OCI-M1 (cell line): Measurements from ENCODE around the gene RRN3.
A peak's percentile ranks its signal among the peaks of the same experiment; 100 is the strongest.
"Not testable (repeated sequence)": the region's sequence is repeated elsewhere in the genome, so short reads cannot be mapped to it uniquely, and the experiment has no call there.

Source experiments
- DNase-seq: peaks from one replicate; lab custom pipeline; 2025; lab: John Stamatoyannopoulos, UW

RRN3 gene, protein sequence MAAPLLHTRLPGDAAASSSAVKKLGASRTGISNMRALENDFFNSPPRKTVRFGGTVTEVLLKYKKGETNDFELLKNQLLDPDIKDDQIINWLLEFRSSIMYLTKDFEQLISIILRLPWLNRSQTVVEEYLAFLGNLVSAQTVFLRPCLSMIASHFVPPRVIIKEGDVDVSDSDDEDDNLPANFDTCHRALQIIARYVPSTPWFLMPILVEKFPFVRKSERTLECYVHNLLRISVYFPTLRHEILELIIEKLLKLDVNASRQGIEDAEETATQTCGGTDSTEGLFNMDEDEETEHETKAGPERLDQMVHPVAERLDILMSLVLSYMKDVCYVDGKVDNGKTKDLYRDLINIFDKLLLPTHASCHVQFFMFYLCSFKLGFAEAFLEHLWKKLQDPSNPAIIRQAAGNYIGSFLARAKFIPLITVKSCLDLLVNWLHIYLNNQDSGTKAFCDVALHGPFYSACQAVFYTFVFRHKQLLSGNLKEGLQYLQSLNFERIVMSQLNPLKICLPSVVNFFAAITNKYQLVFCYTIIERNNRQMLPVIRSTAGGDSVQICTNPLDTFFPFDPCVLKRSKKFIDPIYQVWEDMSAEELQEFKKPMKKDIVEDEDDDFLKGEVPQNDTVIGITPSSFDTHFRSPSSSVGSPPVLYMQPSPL

DNA sequence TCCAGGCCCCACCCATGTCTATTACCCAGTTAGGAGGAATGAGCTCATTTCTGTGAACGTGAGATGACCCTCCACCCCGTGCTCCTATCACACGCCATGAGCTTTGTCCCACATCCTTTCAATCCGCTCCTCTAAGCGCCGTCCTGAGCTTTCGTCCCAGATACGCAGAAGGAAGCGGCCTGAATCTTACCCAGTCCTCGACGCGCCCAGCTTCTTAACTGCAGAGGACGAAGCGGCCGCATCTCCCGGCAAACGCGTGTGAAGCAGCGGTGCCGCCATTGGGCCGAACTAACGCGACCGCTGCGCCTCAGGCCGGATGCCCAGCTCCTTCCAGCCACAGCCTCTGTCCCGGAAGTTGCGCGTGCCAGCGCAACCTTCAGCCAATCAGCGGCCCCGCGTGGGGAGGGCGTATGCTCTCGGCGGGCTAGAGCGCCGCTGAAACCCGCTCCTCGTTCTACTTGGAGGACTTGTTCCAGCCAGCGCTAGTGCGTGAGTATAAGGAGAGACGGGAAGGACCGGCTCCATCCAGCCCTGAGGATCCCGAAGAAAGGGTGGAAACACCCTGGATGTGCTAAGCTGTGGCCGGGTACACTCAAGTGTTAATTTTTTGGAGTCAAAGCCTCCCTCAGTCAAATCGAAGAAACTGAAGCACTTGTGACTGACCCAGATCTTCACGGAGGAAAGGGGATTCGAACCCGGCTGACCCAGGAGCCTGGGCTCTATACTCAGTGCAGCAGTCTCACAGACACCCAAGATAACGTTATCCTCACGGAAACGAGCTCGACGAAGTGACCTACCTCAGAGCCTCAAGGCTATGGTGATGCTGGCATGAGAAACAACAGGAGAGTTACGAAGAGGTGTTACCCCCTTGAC is at the start of gene RRN3:
TSS of gene RRN3 (minus strand) at position 318 of the 873 bp plus-strand sequence. CDS start at position 279, 39 bp downstream.
- peak; percentile 96 for DNase-seq

DNA sequence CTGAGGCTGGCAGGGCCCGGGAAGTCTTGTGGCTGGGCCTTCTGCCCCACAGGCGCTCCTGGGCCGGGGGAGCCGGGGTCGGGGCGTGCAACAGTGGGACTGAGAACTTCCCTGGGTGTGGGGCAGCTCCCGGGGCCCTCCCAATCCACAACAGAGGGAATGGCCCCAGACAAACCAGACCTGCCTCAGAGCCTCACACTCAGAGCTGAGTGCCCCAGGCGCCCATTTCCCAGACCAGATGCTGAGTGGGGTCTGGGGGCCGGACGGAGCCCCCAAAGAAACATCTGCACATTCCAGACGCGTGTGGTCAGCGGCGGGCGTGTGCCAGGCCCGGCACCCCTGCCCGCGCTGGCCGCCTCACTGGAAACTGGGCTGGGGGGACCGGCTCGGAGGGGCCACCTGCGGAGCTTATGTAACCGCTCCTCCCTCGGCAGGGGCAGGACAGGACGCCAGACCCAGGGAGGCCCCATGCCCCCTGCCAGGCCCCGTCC is 49.6 kb upstream of the RRN3 start:
- not testable (repeated sequence) for DNase-seq

DNA sequence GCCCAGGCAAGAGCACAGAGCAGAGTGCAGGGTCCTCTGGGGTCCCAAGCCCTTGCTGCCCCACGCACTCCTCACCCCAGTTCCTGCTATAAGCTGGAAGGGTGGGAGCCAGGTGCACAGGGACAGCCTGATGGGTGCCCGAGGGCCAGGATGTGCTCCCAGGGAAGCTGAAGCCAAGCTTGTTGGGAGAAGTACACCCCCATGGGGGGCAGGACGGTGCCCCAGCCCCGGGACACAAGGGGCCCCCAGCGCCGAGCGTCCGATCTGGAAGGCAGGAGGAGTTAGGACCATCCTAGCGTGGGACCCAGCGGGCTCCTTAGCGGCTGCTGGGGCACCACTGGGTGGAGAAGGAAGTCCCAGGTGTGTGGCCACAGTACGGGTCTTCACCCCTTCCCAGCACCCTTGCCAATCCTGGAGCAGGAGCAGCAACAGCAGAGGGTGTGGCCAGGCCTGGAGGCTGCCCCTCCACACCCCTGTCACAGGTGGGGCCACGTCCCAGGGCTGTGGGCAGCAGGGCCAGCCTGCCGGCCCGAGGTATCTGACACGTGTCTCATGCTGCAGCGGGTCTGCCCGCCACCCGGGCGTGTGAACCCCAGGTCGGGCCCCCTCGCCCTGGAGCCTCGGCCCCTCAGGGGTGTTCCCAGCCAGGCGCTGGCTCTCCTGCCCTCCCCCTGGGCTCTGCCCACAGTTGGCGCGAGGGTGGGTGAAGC is 49.0 kb upstream of the RRN3 start:
- DNase-seq, result not testable (repeated sequence)

DNA sequence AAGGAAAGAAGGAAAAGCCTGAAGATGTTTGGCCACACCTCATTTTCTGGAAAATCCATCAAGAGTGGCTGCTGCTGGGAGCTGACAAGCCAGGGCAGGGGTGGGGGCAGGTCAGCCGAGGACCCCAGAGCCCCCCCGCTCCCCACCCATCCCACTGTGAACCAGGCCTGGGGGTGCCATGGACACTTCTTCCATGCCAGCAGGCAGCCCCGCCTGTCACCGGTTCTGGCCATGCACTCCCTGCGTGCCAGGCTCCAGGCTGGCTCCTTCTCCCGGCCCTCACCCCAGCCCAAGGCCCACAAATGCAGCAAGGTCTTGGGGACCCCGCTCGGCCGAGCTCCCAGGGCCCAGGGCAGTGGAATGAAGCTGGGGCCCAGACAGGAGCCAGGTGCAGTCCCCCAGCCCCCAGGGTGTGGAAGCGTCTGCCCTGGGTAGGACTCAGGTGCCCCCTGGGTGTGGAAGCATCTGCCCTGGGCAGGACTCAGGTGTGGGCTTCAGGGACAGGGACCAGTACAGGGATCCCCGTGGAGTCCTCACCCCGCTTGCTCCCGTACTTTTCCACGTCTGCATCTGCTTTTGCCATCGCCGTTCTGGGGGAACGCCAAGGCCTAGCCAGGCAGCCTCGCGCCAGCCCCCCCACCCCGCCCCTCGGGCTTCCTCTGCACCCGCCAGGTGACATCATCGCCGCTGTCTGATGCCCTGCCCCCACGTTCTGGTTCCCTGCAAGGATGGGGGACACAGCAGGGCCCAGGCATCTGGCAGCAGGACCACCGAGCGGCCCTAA is 48.2 kb upstream of the RRN3 start:
- DNase-seq, result not testable (repeated sequence)

DNA sequence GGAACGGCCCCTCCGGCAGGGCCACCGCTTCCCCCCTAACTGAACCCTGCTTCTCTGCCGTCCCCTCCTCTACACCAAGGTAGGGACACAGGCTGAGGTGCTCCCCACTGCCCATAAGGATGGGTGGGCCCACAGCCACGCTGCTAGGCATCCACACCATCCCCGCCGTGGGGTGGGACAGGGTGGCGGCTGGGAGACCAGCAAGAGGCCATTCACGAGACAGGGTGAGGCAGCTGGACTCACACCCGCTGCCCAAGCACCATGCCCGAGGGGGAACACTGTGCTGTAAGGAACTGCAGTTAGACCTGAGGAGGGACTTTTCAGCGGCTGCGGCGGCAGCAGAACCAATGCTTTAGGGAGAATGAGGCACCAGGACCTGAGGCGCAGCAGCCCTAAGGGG is 47.5 kb upstream of the RRN3 start:
- no peak for DNase-seq

DNA sequence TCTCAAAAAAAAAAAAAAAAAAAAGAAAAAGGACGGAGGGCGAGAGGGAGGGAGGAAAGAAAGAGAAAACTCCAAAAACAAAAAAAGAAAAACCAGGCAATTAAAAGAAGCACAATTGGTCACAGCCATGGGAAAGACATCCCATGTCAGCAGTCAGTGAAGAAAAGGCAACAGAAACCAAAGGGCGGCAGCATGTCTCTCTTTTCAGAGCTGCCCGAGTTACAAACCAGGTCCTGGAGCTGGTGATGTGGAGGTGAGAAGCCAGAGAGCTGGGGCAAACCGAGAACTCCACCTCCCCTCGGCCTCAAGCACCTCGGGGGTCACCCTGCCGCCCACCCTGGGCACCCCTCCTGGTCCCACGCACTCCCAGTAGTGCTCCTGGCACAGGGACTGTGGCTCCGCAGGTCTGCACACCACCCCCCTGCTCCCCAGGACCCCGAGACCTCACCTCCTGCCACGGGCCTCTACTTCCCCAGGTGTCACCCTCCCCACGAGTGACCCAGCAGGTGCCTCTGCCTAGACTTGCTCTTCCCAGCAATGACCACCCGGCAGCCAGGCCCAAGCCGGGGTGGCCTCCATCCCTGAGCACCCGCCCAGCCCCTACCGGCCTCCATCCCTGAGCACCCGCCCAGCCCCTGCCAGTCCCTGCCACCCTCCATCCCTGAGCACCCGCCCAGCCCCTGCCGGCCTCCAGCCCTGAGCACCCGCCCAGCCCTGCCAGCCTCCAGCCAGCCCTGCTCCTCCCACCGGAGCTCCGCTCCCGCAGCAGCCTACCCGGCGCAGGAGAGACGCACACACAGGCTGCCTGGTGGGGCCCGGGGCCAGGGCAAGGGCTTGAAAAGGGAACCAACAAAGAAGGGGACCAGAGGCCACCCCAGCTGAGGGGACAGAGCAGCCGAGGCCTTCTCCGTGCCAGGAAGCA is 46.6 kb upstream of the RRN3 start:
- DNase-seq, result not testable (repeated sequence)

DNA sequence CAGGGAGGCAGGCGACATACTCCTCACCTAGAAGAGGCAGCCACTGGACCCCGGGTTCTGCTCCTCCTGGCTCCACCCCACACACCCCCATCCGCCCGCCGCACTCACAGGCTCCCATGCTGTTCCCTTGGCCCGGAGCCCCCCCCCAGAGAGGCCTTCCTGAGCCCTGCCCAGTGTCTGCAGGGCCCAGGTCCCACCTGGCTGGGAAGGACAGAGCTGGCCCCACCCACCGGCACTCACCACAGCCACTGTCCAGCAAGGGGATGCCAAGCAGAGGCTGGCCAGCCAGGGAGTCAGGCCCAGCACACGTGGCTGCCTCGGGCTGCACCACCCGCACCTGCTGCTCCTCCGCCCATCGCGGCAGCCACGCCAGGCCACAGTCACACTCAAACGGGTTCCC is 43.4 kb upstream of the RRN3 start:
- not testable (repeated sequence) for DNase-seq

DNA sequence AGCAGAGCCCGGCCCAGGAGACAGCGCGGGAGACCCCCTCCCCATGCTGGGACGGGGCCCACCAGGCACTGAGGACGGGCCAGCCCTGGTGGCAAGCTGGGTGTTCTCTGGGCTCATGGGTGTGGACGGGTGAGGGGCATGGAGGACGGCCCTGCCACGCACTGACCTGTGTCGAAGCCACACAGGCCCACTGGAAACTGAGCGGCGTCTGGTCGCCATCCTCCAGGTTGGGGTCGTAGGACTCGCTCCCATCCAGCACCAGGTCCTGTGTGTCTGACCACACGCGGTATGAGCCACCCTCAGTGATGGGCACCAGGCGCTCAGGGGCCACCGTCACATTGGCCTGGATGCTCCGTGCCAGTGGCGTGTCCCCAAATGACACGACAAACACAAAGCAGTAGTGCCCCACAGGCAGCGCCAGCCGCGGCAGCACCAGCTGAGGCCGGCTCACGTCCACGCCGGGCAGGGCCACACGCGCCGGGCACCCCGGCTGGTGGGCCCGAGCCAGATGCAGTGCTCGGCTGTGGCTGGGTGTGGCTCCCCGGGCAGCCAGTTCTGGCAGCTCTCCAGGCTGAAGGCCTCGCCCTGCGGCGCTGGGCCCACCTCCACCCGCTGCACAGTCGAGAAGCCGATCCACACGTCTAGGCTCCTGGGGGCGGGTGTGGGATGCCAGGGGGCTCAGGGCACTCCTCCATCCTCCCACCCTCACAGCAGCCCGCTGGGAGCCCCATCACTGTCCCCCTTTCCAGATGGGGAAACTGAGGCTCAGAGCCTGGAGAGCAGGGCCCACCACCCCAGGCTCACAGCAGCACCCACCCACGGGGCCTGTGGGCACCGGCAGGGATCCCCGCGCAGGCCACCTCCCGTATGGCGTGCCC is 41.6 kb upstream of the RRN3 start:
- DNase-seq, result not testable (repeated sequence)

DNA sequence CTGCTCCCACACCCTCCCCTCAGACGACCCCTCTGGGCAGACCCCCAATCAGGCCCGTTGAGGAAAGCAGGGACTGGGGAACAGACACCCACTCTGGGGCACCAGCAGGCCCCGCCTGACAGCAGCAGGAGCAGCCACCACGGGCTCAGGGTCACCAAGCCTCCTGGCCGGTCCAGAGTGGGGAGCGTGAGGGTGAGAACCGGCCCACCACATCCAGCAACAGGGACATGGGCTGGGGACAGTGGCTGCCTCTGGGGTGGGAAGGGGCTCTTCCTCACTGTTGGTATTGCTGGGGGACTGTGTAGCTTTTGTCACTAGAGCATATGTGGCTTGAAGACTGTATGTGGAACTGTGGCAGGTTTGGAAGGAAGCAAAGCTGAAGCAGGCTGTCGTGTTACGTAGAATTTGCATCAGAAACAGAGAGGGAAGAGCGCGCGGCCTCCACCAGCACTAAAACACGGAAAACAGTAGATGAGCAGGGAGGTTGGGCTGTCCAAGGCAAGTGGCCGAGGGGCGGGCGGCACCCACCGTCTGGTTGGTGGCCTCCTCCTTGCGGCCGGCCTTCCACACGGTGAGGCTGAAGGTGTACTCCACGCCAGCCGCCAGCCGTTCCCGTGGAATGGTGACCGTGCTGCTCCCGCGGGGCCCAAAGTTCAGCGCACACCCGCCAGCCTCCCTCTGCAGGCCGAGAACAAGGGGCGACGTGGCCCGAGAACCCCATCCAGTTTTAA is 40.8 kb upstream of the RRN3 start:
- DNase-seq, result not testable (repeated sequence)

DNA sequence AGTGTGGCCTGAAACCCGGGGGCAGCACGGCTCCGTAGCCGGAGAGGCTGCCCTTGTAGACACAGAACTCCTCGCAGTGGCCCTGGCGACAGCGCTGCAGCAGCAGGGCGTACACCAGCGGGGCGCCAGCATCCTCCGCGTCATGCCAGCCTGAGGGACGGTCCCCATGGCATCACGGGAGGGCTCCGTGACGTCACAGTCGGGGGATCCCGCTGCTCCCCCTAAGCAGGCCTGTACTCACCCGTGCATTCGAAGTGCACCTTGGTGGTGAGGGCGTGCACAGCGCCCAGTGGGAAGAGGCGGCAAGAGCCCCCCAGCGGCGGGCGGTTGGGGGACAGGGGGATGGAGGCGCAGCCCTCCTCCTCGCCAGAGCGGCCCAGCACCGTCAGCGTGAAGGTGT is 39.5 kb upstream of the RRN3 start:
- DNase-seq, result not testable (repeated sequence)

DNA sequence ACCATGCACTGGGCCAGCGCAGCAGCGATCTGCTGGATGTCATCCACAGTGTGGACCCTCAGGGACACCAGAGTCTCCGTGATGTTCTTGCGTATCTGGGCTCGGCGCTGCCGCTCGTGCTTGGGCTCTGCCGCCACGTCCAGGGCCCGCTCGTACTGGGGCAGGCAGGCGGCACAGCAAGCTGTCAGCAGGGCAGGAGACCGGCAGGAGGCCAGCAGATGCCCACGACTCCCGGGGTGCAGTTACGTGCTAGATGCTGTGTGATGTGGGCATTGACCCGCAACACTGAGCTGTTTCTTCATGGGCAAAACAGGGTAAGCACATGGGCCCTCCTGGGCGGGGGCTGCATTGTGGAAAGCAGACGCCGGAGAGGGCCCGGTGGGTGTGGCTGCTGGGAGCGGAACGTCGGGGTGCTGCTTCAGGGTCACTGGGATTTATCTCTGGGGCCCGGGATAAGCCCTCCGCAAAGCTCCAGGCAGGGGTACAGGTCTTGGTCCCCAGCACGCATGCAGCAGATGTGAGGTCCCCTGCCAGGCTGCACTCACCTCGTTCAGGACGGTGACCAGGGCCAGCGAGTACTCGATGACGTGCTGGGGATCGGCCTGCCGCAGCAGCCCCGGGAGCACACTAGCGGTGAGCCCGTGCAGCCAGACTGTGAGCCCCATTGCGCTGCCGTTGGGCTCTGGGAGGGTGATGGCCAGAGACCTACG is 38.8 kb upstream of the RRN3 start:
- DNase-seq, result not testable (repeated sequence)

DNA sequence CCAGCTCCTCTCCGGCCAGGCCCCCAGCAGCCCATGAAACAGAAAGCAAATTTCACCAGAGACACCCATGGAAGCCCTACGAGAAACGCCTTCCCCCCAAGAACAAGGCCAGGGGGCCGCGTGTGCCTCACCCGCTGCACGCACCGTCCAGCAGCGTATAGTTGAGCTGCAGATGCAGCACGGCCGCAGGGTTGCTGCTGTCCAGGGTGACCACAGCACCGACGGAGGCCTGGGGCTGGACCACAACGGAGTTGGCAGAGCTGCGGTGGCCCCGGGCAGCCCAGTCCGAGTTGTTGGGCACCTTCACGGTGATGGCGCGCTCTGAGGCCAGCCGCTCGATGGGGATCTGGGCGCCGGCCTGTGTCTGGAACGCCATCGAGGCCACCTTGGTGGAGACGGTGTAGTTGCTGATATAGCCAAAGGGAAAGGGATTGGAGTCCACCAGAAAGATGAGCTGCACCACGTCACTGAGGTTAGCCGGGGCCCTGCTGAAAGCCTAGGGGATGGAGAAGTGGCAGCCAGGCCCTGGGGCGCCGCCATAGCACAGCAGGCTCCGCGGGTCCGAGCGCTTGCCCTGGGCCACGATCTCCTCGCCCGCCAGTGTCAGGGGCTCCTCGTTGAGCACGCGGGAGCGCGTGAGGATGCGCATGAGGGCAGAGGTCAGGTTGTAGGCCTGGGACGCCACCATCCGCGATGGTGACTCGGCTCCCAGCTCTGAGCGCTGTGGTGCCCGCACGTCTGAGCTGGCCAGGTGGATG is 37.0 kb upstream of the RRN3 start:
- DNase-seq, result not testable (repeated sequence)

DNA sequence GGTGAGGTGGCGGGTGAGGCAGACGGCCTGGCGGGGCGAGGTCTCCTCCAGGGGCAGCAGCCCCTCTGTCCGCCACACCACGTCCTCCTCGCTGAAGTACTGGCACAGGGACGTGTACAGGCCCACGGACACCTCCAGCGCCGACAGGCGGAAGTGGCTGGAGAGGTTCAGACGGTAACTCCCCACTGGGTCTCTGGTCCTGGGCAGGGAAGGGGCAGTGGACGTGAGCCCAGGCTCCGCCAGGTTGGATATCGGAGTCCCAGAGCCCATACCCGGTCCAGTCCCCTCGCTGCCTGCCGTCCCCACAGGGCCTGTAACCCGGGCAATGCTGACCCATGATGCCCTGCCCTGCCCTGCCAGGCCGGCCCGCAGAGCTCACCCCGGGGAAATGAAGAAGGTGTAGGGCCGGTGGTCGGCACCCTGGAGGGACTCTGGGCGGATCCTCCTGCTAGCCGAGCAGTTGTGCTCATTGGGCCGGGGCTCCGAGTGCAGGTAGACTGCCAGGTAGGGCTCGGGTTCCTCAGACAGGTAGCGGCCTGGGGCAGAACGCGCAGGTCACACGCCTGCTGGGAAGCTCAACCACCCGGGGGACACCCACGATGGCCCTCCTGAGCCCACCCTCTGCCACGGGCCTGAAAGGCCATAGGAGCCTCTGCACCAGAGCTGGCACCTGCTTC is 36.3 kb upstream of the RRN3 start:
- not testable (repeated sequence) for DNase-seq

DNA sequence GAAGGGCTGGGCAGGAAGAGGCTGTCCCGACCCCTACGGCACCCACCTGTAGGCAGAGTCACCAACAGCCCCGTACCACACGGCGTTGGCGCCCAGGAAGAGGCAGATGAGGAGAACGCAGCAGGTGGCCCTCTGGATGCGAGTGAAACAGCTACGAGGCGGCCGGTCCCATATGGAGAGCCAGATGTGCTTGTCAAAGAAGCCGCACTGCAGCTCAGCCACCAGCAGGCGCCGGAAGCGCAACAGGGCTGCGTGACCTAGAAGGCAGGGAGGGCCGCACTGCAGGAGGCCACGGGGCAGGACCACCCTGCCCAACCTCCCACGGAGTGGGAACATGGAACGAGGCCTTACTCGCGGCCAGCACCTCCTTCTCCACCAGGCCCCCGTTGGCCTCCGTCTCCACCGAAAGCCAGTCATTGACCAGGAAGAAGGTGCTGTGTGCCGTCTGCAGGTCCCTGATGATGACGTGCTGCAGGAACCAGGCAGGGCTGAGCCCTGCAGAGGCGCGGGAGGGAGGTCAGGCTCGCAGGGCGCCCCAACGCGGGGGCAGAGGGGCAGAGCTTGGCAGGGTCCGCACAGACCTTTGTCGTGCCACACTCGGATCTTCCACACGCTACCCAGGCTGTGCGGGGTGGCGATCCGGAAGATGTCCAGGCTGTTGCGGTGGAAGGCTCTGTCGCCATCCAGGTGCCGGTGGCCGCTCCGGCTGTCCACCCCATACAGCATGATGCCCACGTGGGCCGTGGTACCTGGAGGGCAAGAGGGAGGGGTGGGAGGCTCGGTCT is 33.8 kb upstream of the RRN3 start:
- not testable (repeated sequence) for DNase-seq

DNA sequence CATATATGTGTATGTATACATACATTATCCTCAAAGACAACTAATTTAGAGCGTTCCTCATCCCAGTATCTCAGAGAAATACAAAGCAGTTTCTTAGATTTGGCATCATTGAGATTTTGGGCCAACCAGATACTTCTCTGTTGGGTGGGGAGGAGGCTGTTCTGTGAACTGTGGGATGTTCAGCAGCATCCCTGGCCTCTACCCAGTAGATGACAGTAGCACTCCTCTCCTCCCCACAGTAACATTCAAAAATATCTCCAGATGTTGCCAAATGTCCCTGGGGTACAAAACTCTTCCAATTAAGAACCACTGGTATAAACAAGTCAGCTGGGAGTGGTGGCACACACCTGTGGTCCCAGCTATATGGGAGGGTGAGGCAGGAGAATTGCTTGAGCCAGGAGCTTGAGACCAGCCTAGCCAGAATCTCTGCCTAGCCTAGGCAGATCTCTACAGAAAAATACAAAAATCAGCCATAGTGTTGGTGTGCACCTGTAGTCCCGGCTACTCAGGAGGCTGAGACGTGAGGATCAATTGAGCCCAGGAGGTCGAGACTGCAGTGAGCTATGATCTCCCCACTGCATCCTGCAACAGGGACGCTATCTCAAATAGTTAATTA is 6.4 kb upstream of the RRN3 start:
- DNase-seq, result not testable (repeated sequence)
